ENCODE data around the gene KRTAP9-3. TPM values are rescaled to one million over a fixed set of nuclear protein-coding genes. Genes with fewer than 3 reads are reported as not detected.
"Not testable (repeated sequence)": the region's sequence is repeated elsewhere in the genome, so short reads cannot be mapped to it uniquely, and the experiment has no call there.

The KRTAP9-3 gene
- total RNA-seq, 1 donor from 2014 or later: not detected

- no peak for DNase-seq
Observed at GRCh38 chr17:41251261-41251660, 19.0 kb downstream of the KRTAP9-3 start.

- DNase-seq: no peak
Observed at GRCh38 chr17:41254861-41255260, 22.6 kb downstream of the KRTAP9-3 start.

DNA sequence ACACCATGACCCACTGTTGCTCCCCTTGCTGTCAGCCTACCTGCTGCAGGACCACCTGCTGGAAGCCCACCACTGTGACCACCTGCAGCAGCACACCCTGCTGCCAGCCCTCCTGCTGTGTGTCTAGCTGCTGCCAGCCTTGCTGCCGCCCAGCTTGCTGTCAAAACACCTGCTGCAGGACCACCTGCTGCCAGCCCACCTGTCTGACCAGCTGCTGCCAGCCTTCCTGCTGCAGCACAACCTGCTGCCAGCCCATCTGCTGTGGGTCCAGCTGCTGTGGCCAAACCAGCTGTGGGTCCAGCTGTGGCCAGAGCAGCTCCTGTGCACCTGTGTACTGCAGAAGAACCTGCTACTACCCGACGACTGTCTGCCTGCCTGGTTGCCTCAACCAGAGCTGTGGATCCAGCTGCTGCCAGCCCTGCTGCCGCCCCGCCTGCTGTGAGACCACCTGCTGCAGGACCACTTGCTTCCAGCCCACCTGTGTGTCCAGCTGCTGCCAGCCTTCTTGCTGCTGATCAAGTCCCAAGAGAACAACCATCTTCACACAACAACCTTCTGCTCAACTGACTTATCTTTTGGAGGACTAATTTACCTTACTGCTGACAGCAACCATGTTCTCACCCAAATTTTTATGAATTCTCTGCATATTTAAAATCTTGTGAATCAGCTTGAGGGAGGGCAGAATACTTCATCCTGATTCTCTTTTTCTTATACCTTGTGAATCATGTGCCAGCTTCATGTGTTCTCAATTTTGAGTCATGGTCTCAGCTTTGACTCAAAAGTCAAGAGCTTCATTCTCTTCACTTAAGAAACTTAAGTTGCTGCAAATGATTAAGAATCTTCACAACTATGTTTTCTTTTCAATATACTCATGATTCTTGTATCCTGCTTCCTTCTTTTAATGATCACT is 23.4 kb downstream of the KRTAP9-3 start, which contains the start of gene KRTAP9-9:
TSS of gene KRTAP9-9 (plus strand) at position 4 of the 910 bp plus-strand sequence.
- not testable (repeated sequence) for DNase-seq

GRCh38 chr17:41256291-41256685 is 24.0 kb downstream of the KRTAP9-3 start:
- DNase-seq: no peak

GRCh38 chr17:41258406-41258805 is 26.2 kb downstream of the KRTAP9-3 start:
- no peak for DNase-seq

DNA sequence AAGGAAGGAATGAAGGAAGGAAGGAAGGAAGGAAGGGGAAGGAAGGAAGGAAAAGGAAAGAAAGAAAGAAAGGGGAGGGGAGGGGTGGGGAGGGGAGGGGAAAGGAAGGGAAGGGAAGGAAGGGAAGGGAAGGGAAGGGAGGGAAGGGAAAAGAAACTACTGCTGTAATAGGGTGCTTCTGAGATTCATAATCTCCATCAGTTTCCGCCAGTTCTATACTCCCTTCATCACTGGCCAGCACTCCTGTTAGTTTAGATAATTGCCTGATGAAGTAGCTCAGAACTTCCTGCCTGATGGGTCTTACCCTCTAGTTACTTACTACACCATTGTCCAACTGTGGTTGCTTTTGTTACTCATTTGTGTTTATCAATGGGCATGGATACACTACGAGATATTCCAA is 31.0 kb downstream of the KRTAP9-3 start:
- no peak for DNase-seq

DNA sequence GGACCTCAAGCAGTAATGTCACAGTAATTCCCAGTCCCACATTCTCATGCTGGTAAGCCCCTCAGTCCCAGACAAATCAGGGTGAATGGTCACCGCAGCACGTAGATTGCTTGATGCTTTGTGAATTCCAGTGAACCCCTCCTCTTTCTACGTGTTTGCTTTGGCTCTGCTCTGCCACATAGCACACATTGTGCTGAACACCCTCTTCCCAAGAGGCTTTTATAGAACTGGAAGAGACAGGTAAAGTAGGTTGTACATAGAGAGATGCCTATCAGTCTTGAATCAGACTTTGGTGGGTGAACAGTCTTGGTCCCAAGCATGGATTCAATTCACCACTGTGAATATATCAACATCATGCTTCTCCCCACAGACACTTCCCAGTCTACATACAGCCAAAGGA is 32.4 kb downstream of the KRTAP9-3 start:
- no peak for DNase-seq

GRCh38 chr17:41265078-41265477 is 32.8 kb downstream of the KRTAP9-3 start, which contains the start of gene KRTAP9-6:
KRTAP9-6 (plus strand) TSS chr17:41265378; CDS start chr17:41265378, 0 bp downstream.
- no peak for DNase-seq

DNA sequence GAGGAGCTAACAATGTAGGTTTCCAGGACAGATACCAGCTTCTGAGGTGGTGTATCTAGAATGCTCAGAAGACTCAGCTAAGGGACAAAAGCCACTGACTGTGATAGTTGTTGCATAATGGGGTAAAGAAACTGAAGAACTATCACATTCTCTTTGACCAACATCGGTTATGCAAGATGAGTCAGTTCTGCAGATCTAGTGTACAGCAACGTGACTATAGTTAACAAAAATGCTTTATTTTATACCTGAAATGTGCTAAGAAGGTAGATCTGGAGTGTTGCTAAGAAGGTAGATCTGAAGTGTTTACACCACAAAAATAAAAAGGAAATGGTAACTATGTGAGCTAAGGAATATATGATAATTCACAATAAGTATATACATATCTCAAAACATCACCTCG is 35.5 kb downstream of the KRTAP9-3 start:
- DNase-seq: no peak

- DNase-seq: not testable (repeated sequence)
Observed at GRCh38 chr17:41271323-41271722, 39.1 kb downstream of the KRTAP9-3 start.

DNA sequence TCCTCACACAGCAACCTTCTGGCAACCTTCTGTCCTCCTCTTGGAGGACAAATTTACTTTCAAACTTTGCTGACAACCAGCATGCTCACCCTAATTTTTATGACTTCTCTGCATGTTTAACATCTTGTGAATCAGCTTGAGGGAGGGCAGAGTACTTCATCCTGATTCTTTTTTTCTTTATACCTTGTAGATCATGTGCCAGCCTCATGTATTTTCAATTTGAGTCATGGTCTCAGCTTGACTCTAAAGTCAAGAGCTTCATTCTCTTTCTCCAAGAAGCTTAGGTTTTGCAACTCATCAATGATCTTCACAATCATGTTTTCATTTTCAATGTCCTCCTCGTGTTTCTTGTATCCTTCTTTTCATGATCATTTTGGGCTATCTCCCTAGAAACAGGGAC is 39.6 kb downstream of the KRTAP9-3 start:
- no peak for DNase-seq

- DNase-seq: not testable (repeated sequence)
Observed at GRCh38 chr17:41275648-41276190, 43.5 kb downstream of the KRTAP9-3 start, which contains the start of gene KRTAP9-7. KRTAP9-7 (plus strand) TSS chr17:41275698; CDS start chr17:41275698, 0 bp downstream.

- no peak for DNase-seq
Observed at GRCh38 chr17:41278176-41278955, 46.1 kb downstream of the KRTAP9-3 start.

Small RNA genes lying within 50 kb of the gene (small RNA-seq; reads per million reads assigned to genes)
- gene KRTAP4-17P: not detected
- not detected for gene KRTAP9-10P

Other genes starting within 250 kb of the KRTAP9-3 start
- not detected for gene KRT40, start 248.1 kb upstream of the KRTAP9-3 start, total RNA-seq
- gene KRTAP3-3, start 238.3 kb upstream of the KRTAP9-3 start, total RNA-seq: not detected
- gene KRTAP3-2, start 232.5 kb upstream of the KRTAP9-3 start, total RNA-seq: not detected
- not detected for gene KRTAP3-1, start 223.3 kb upstream of the KRTAP9-3 start, total RNA-seq
- not detected for gene KRTAP1-5, start 205.2 kb upstream of the KRTAP9-3 start, total RNA-seq
- gene KRTAP1-4, start 202.3 kb upstream of the KRTAP9-3 start, total RNA-seq: not detected
- gene KRTAP1-3, start 197.6 kb upstream of the KRTAP9-3 start, total RNA-seq: not detected
- not detected for gene KRTAP1-1, start 191.0 kb upstream of the KRTAP9-3 start, total RNA-seq
- gene KRTAP2-1, start 185.1 kb upstream of the KRTAP9-3 start, total RNA-seq: not detected
- not detected for gene KRTAP2-2, start 177.2 kb upstream of the KRTAP9-3 start, total RNA-seq
- gene KRTAP2-3, start 172.3 kb upstream of the KRTAP9-3 start, total RNA-seq: not detected
- gene KRTAP2-4, start 166.6 kb upstream of the KRTAP9-3 start, total RNA-seq: not detected
- gene KRTAP4-7, start 148.3 kb upstream of the KRTAP9-3 start, total RNA-seq: not detected
- not detected for gene KRTAP4-8, start 134.3 kb upstream of the KRTAP9-3 start, total RNA-seq
- gene KRTAP4-16, start 130.2 kb upstream of the KRTAP9-3 start, total RNA-seq: not detected
- gene KRTAP4-9, start 127.1 kb upstream of the KRTAP9-3 start, total RNA-seq: not detected
- not detected for gene KRTAP4-11, start 114.1 kb upstream of the KRTAP9-3 start, total RNA-seq
- not detected for gene KRTAP4-12, start 108.3 kb upstream of the KRTAP9-3 start, total RNA-seq
- gene KRTAP4-6, start 91.9 kb upstream of the KRTAP9-3 start, total RNA-seq: not detected
- gene KRTAP4-5, start 82.6 kb upstream of the KRTAP9-3 start, total RNA-seq: not detected
- not detected for gene KRTAP4-4, start 71.7 kb upstream of the KRTAP9-3 start, total RNA-seq
- not detected for gene KRTAP4-3, start 64.2 kb upstream of the KRTAP9-3 start, total RNA-seq
- not detected for gene KRTAP4-2, start 54.2 kb upstream of the KRTAP9-3 start, total RNA-seq
- gene KRTAP4-1, start 47.5 kb upstream of the KRTAP9-3 start, total RNA-seq: not detected
- not detected for gene KRTAP9-1, start 42.6 kb upstream of the KRTAP9-3 start, total RNA-seq
- gene KRTAP9-2, start 5.8 kb upstream of the KRTAP9-3 start, total RNA-seq: not detected
- gene KRTAP9-8, start 5.5 kb downstream of the KRTAP9-3 start, total RNA-seq: not detected
- not detected for gene KRTAP9-4, start 17.2 kb downstream of the KRTAP9-3 start, total RNA-seq
- not detected for gene KRTAP9-9, start 22.9 kb downstream of the KRTAP9-3 start, total RNA-seq
- not detected for gene KRTAP9-6, start 32.9 kb downstream of the KRTAP9-3 start, total RNA-seq
- not detected for gene KRTAP9-7, start 43.2 kb downstream of the KRTAP9-3 start, total RNA-seq
- gene KRTAP29-1, start 70.4 kb downstream of the KRTAP9-3 start, total RNA-seq: not detected
- not detected for gene KRTAP16-1, start 76.9 kb downstream of the KRTAP9-3 start, total RNA-seq
- gene KRTAP17-1, start 83.3 kb downstream of the KRTAP9-3 start, total RNA-seq: not detected
- not detected for gene KRT33A, start 118.4 kb downstream of the KRTAP9-3 start, total RNA-seq
- not detected for gene KRT33B, start 137.4 kb downstream of the KRTAP9-3 start, total RNA-seq
- gene KRT34, start 149.9 kb downstream of the KRTAP9-3 start, total RNA-seq: 0.31 TPM
- 0.47 TPM for gene KRT31, start 165.2 kb downstream of the KRTAP9-3 start, total RNA-seq
- gene KRT37, start 192.1 kb downstream of the KRTAP9-3 start, total RNA-seq: not detected
- not detected for gene KRT38, start 208.5 kb downstream of the KRTAP9-3 start, total RNA-seq
- gene KRT32, start 234.9 kb downstream of the KRTAP9-3 start, total RNA-seq: not detected
- gene KRT35, start 248.7 kb downstream of the KRTAP9-3 start, total RNA-seq: not detected

Data from occipital lobe (tissue), 3 donors.